Caco-2 (cell line): Measurements from ENCODE around the gene EPHA4. TPM values are rescaled to one million over a fixed set of nuclear protein-coding genes. Genes with fewer than 3 reads are reported as not detected.

Source experiments
- BruUV-seq: library from RNA; stranded (reverse); fragments of 400-500 nt; replicated peaks from 2 replicates; lab custom pipeline; 2021; lab: Mats Ljungman, UMichigan
- CTCF ChIA-PET: fragments of 300-600 bp; sonication (Branson Sonifier 250); formaldehyde crosslinking; loops from one replicate; lab custom pipeline; 2022; ENCODE audit warnings: antibody characterized with exemption; lab: Charles Lee
- POLR2A ChIA-PET: fragments of 300-600 bp; sonication (Branson Sonifier 250); formaldehyde crosslinking; loops from one replicate; lab custom pipeline; 2022; ENCODE audit warnings: antibody characterized with exemption; lab: Charles Lee
- DNase-seq, 2 experiments: peaks; one replicate each; pipeline versions ENCODE4 v3.0.0 to v3.0.0-alpha.2; 2020 to 2022
- H3K27me3 ChIP-seq: replicated peaks from 2 replicates; pipeline ENCODE4 v1.6.0; 2011; ENCODE audit warnings: low read length; ENCODE audit not compliant: control insufficient read depth, insufficient read depth
- H3K36me3 ChIP-seq: 2 replicates; pipeline ENCODE4 v1.5.1; 2011; ENCODE audit warnings: low read length; ENCODE audit not compliant: control insufficient read depth, insufficient read depth
- H3K4me1 ChIP-seq: fragments of 250-450 bp; sonication (Bioruptor Pico); 2 replicates; pipeline ENCODE4 v1.5.1; 2020; ENCODE audit warnings: mild to moderate bottlenecking
- H3K4me3 ChIP-seq: 2 replicates; pipeline ENCODE4 v1.5.1; 2011; ENCODE audit warnings: low read depth, mild to moderate bottlenecking, control low read depth, low read length
- H3K9me3 ChIP-seq: fragments of 250-450 bp; sonication (Bioruptor Pico); 2 replicates; pipeline ENCODE4 v1.5.1; 2020; ENCODE audit warnings: mild to moderate bottlenecking, moderate library complexity
- H3K27ac Mint-ChIP-seq: one replicate; pipeline ENCODE4 v1.8.0; 2022; ENCODE audit warnings: mixed read lengths; ENCODE audit not compliant: unreplicated experiment
- H3K27me3 Mint-ChIP-seq: one replicate; pipeline ENCODE4 v1.8.0; 2022; ENCODE audit warnings: mixed read lengths; ENCODE audit not compliant: insufficient read depth, unreplicated experiment
- H3K36me3 Mint-ChIP-seq: one replicate; pipeline ENCODE4 v1.8.0; 2022; ENCODE audit warnings: mild to moderate bottlenecking, mixed read lengths; ENCODE audit not compliant: insufficient read depth, unreplicated experiment
- H3K4me1 Mint-ChIP-seq: one replicate; pipeline ENCODE4 v1.8.0; 2022; ENCODE audit warnings: low read depth, mixed read lengths; ENCODE audit not compliant: unreplicated experiment
- H3K4me3 Mint-ChIP-seq: one replicate; pipeline ENCODE4 v1.8.0; 2022; ENCODE audit warnings: mild to moderate bottlenecking, moderate library complexity, mixed read lengths; ENCODE audit not compliant: unreplicated experiment
- H3K9me3 Mint-ChIP-seq: one replicate; pipeline ENCODE4 v1.8.0; 2022; ENCODE audit warnings: mixed read lengths; ENCODE audit not compliant: unreplicated experiment
- intact Hi-C: fragments of 100-400 bp; cut with micrococcal nuclease; formaldehyde crosslinking; loops from one replicate; pipeline ENCODE4 v1.10.0; 2022; ENCODE audit not compliant: unreplicated experiment
- total RNA-seq: library from RNA; stranded (reverse); gene quantifications from 2 replicates; pipeline ENCODE4 v1.2.3, GENCODE V29; 2022
- TF ChIP-seq, protein P1 (sequence below), 2 experiments: fragments of 200-600 bp in 1 of 2; IDR thresholded peaks; 1 replicate in 1 of 2; 2 replicates in 1 of 2; pipeline versions ENCODE4 v1.5.1 to v1.8.0; 2011 to 2022; ENCODE audit warnings: antibody characterized with exemption in 1 of 2, control low read depth in 1 of 2, inconsistent platforms in 1 of 2, low read depth in 1 of 2, low read length in 1 of 2, mild to moderate bottlenecking in 1 of 2, moderate library complexity in 1 of 2; ENCODE audit not compliant: insufficient read depth in 1 of 2, severe bottlenecking in 1 of 2, unreplicated experiment in 1 of 2

EPHA4 gene
- total RNA-seq, 1 experiment from 2014 or later = 95.5 TPM

DNA sequence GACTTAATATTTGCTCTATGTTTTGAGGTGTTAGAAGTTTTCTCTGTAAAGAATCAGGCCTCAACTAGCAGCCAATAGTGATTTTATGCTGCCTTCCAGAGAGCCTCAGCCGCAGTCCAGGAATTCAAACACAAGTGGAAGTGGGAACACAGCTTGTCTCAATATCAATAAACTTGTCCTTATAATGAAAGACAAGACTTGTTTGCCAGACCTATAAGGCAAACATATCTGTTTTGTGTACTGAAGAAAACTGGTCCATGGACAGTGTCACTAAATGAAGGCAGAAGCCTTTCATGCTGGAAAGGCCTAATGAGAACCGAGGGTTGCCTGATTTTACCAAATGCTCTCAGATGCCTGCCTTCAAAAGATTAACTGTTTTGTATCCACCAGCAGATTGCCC lies 182.2 kb downstream of the EPHA4 start:
- Mint-ChIP-seq H3K4me3 (no peak overlapping the region), H3K9me3 (no peaks in the 10 kb centered on the region), H3K36me3 (no peaks in the 10 kb centered on the region), H3K27ac (no peak overlapping the region), H3K27me3 (no peaks in the 10 kb centered on the region), H3K4me1 (no peaks in the 10 kb centered on the region)
- CTCF ChIA-PET = no interaction called here
- Histone ChIP-seq H3K27me3 (no peaks in the 10 kb centered on the region), H3K4me1 (no peaks in the 10 kb centered on the region), H3K9me3 (no peaks in the 10 kb centered on the region), H3K4me3 (no peak overlapping the region), H3K36me3 (no peaks in the 10 kb centered on the region)
- TF ChIP-seq, protein P1, sequence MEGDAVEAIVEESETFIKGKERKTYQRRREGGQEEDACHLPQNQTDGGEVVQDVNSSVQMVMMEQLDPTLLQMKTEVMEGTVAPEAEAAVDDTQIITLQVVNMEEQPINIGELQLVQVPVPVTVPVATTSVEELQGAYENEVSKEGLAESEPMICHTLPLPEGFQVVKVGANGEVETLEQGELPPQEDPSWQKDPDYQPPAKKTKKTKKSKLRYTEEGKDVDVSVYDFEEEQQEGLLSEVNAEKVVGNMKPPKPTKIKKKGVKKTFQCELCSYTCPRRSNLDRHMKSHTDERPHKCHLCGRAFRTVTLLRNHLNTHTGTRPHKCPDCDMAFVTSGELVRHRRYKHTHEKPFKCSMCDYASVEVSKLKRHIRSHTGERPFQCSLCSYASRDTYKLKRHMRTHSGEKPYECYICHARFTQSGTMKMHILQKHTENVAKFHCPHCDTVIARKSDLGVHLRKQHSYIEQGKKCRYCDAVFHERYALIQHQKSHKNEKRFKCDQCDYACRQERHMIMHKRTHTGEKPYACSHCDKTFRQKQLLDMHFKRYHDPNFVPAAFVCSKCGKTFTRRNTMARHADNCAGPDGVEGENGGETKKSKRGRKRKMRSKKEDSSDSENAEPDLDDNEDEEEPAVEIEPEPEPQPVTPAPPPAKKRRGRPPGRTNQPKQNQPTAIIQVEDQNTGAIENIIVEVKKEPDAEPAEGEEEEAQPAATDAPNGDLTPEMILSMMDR (IDR thresholded peaks at IDR 0.05; ENCODE audit: insufficient read depth in 1 of 2, low read depth in 1 of 2, low read length in 1 of 2, severe bottlenecking in 1 of 2, unreplicated experiment in 1 of 2) = no peak
- intact Hi-C loops = no loop called here
- no peak for DNase-seq
- POLR2A ChIA-PET = no interaction called here
- no TSS peak for BruUV-seq

GRCh38 chr2:221389421-221389820 lies 182.7 kb downstream of the EPHA4 start:
- BruUV-seq = no TSS peak

DNA sequence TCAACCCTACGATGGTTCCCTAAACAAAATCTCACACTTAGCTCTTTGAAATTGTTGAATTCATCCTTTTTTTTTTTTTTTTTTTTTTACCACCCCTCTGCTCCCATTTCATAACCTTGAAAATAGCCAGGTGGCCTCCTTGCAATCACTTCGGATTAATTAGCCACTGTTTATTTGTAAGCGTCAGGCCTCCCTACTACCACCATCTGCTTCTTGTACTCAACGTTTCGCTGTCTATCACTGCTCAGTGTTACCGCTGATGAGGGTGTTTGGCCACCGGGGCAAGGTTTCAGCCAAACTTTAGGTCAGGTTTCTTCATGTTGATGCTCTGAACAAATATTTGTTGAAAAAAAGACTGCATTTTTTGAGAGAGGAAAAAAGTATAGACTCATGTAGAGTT lies 183.2 kb downstream of the EPHA4 start:
- POLR2A ChIA-PET = no interaction called here
- H3K27me3 ChIP-seq = no peaks in the 10 kb centered on the region
- Mint-ChIP-seq H3K36me3 (no peaks in the 10 kb centered on the region), H3K4me1 (no peaks in the 10 kb centered on the region), H3K4me3 (no peak overlapping the region), H3K27ac (no peak overlapping the region), H3K27me3 (no peaks in the 10 kb centered on the region), H3K9me3 (no peaks in the 10 kb centered on the region)
- intact Hi-C loops = no loop called here
- BruUV-seq = no TSS peak
- no peaks in the 10 kb centered on the region for H3K36me3 ChIP-seq
- H3K4me1 ChIP-seq = no peaks in the 10 kb centered on the region
- no peaks in the 10 kb centered on the region for H3K9me3 ChIP-seq
- H3K4me3 ChIP-seq = no peak overlapping the region
- CTCF ChIA-PET = no interaction called here
- no peak for DNase-seq
- TF ChIP-seq, protein P1 (IDR thresholded peaks at IDR 0.05; ENCODE audit: insufficient read depth in 1 of 2, low read depth in 1 of 2, low read length in 1 of 2, severe bottlenecking in 1 of 2, unreplicated experiment in 1 of 2) = no peak

More at GRCh38 chr2:221389421-221389820, 182.7 kb downstream of the EPHA4 start:
- CTCF ChIA-PET = no interaction called here
- intact Hi-C loops = no loop called here
- POLR2A ChIA-PET = no interaction called here
- Histone ChIP-seq H3K9me3 (no peaks in the 10 kb centered on the region), H3K36me3 (no peaks in the 10 kb centered on the region), H3K4me1 (no peaks in the 10 kb centered on the region), H3K27me3 (no peaks in the 10 kb centered on the region), H3K4me3 (no peak overlapping the region)
- no peaks in the 10 kb centered on the region for H3K9me3 Mint-ChIP-seq
- TF ChIP-seq, protein P1 (IDR thresholded peaks at IDR 0.05; ENCODE audit: insufficient read depth in 1 of 2, low read depth in 1 of 2, low read length in 1 of 2, severe bottlenecking in 1 of 2, unreplicated experiment in 1 of 2) = no peak
- H3K4me1 Mint-ChIP-seq = no peaks in the 10 kb centered on the region
- H3K4me3 Mint-ChIP-seq = no peak overlapping the region
- no peak for DNase-seq
- H3K36me3 Mint-ChIP-seq = no peaks in the 10 kb centered on the region
- no peak overlapping the region for H3K27ac Mint-ChIP-seq
- H3K27me3 Mint-ChIP-seq = no peaks in the 10 kb centered on the region
